DMS 273 (cell line): Measurements from ENCODE around the gene PIN4.
"Not testable (repeated sequence)": the region's sequence is repeated elsewhere in the genome, so short reads cannot be mapped to it uniquely, and the experiment has no call there.

Source experiments
- DNase-seq: peaks from one replicate; lab custom pipeline; 2025; ENCODE audit not compliant: unreplicated experiment; lab: John Stamatoyannopoulos, UW

Gene PIN4

GRCh38 chrX:72181178-72182125, at the start of gene PIN4:
Gene PIN4, plus strand, starts transcription at chrX:72181757. Its CDS starts 29 bp downstream, at chrX:72181786.
- DNase-seq = peak; percentile 98

GRCh38 chrX:72132456-72132855, 49.1 kb upstream of the PIN4 start:
- no peak for DNase-seq

- no peak for DNase-seq
Observed at GRCh38 chrX:72133851-72134546, 47.6 kb upstream of the PIN4 start.

GRCh38 chrX:72137846-72138495, 43.6 kb upstream of the PIN4 start:
- peak; percentile 88 for DNase-seq

- no peak for DNase-seq
Observed at GRCh38 chrX:72139538-72139937, 42.0 kb upstream of the PIN4 start.

GRCh38 chrX:72141372-72142004, 40.1 kb upstream of the PIN4 start:
- DNase-seq = no peak

GRCh38 chrX:72142094-72142793, 39.3 kb upstream of the PIN4 start:
- DNase-seq = peak; percentile 97

- no peak for DNase-seq
Observed at GRCh38 chrX:72142794-72143608, 38.6 kb upstream of the PIN4 start.

- DNase-seq = no peak
Observed at GRCh38 chrX:72143609-72143907, 38.0 kb upstream of the PIN4 start.

GRCh38 chrX:72145181-72145580, 36.4 kb upstream of the PIN4 start:
- DNase-seq = no peak

- peak; percentile 34 for DNase-seq
Observed at GRCh38 chrX:72146527-72146926, 35.0 kb upstream of the PIN4 start.

- DNase-seq = no peak
Observed at GRCh38 chrX:72158773-72159172, 22.8 kb upstream of the PIN4 start.

- DNase-seq = no peak
Observed at GRCh38 chrX:72159769-72160168, 21.8 kb upstream of the PIN4 start.

- DNase-seq = no peak
Observed at GRCh38 chrX:72165551-72165950, 16.0 kb upstream of the PIN4 start.

GRCh38 chrX:72169008-72169728, 12.4 kb upstream of the PIN4 start:
- DNase-seq = no peak

GRCh38 chrX:72176289-72176688, 5.3 kb upstream of the PIN4 start:
- DNase-seq = not testable (repeated sequence)

GRCh38 chrX:72176981-72177380, 4.6 kb upstream of the PIN4 start:
- no peak for DNase-seq

GRCh38 chrX:72180539-72180938, 1.0 kb upstream of the PIN4 start:
- DNase-seq = peak; percentile 34

GRCh38 chrX:72182924-72183323, 1.4 kb downstream of the PIN4 start:
- no peak for DNase-seq
